Stimulated activated CD4-positive, alpha-beta T cell treated with anti-CD3 and anti-CD28 coated beads, Interleukin-12 subunit alpha, Interleukin-12 subunit beta, amount 100 ng/mL, for 24 hours (primary cell): Measurements from ENCODE around the gene OR11L1.

Source experiments
- DNase-seq, 2 experiments: peaks; one replicate each; pipeline ENCODE4 v3.0.0-alpha.2; 2020; ENCODE audit warnings: low read depth in 2 of 2

The OR11L1 gene

GRCh38 chr1:247812637-247813036, 29.1 kb downstream of the OR11L1 start:
- no peak for DNase-seq

DNA sequence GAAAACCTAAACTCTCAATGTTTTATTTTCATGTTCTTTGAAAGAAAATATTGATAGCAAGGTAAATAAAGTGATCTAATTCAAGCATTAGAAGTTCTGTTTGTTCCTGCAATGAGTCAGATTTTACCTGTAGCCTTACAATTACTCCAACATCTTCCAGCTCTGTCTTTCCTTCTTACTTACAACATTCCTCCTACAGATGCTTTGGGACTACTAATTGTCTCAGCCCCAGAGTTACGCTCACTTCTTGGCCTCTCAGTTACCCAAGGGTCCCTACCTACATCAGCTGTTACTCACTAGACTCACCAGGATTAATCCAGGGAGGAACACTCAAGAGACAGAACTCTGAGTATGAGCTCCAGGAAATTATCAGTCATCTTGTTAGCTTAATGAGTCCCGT, 44.2 kb downstream of the OR11L1 start:
- no peak for DNase-seq
